Fibroblast of skin of abdomen (primary cell): ENCODE results near the gene NPTX2.

Experiments
- DNase-seq: peaks from one replicate; pipeline ENCODE4 v3.0.0-alpha.2; 2013

NPTX2 gene

DNA sequence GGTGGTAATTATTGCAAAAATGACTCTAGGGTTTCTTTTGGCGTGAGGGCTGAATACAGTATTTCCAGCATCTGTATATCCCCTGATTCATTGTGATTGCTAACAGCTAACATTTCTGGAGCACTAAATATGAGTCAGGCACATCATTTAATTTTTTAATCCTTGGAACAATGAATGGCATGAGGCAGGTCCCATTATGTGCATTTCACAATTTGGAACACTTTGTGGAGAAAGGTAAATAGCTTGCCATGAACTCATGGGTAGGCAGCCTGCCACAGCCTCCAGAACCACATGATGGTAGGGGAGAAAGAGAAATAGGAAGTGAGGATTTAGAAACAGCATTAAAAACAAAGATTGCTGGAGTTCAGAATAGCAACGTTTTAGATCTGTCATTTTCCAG is 1.7 kb downstream of the NPTX2 start:
- DNase-seq, result peak; percentile 6

DNA sequence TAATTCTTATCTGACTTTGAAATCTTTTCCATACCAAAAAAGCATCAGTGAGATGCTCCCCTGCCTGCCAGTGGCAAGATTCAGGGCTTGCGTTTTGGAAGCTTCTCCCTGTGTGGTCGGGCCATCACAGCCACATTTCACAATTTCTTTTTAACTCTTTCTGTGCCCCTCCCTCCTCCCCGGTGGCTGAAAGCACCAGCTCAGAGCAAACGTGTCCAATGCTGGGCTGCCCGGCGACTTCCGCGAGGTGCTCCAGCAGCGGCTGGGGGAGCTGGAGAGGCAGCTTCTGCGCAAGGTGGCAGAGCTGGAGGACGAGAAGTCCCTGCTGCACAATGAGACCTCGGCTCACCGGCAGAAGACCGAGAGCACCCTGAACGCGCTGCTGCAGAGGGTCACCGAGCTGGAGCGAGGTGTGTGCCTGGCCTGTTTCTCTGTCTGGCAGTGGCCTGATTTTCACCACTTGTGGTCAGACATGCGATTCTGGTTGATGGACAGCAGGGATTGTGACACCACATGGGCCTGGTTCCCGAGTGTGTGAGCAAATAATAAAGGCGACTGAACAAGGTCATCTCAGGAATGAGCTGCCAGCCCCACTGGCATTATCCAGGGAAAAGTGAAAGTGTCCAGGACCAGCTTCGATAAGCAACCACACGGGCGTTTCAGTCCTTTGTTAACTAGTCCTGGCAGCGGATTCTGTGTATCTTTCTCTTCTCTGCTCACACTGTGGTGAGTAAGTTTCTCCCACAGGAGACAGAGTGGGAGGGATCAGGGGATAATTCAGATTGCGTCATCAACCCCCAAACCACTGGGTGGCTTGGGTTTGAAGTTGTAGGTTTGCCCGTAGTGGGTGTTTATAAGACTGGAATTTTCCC is 2.6 kb downstream of the NPTX2 start:
- peak; percentile 31 for DNase-seq

DNA sequence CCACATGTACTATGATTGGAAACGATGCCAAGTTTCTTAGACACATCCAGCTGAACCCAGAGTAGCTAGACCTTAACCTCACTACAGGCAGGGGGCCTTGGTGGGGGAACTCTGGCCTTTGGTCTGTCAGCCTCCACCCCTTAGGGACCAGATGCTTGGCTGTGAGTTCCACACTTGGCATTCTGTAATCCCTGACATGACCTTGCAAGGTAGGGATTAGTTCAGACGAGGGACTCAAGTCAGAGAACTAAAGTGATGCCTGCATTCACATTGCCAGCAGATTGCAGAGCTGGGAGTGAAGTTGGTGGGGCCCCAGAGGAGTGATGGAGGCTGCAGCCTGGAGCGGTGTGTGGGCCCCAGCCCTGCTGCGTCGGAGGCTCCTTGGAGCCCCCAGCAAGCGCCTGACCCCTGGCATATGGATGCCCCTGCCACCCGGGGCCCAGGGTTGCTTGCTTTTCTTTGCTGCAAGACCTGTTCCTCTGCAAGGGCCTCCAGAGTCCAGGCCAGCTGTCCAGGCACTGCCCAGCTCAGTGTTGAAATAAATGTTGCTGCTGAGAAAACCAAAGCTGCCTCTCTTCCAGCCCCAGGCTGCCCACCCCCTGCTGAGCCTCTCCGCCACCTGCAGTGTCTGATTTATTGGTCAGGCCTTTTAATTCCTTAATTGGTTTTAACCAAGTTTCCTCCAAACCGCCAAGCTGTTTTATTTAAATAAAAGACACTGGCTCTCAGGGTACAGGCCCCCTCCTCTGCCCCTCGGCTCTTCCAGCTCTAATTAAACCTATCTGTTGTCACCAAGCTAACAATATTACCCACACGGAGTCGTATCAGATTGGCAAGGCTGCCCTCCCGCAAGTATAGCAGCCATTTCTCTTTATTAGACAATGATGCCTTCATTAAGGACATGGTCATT is 4.7 kb downstream of the NPTX2 start:
- DNase-seq, result no peak

DNA sequence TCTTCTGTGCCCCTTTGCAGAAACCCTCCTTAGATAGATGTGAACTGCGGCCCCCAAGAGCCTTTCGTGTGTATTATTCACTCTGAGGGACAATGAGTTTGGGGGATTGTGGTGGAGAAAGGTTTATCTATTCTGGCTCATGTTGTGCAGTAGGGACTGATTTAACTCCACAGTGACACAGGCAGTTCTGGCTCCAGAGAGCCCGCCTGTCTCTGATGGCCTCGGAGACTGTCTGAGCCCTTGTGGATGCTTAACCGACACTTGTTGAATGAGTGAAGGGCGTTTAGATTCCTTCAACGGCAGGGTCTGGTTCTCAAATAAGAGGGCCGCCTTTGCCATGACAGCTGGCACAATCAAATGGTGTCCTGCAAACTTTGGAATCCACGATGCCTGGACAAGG is 5.8 kb downstream of the NPTX2 start:
- no peak for DNase-seq

DNA sequence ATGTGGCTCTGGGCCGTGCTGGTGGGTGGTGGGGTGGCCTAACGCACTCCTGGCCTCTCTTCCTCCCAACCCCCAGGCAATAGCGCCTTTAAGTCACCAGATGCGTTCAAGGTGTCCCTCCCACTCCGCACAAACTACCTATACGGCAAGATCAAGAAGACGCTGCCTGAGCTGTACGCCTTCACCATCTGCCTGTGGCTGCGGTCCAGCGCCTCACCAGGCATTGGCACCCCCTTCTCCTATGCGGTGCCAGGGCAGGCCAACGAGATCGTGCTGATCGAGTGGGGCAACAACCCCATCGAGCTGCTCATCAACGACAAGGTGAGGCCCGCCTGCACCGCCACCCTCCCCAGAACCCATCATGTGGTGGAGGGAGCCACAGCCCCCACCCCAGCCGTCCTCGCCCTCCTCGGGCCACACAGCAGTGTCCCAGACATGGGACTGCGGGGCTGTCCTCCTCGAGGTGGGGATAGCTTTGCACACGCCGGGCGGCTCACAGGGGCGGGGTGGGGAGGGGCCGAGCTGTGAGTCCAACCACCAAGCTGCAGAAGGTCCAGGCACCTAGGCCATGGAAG is 7.8 kb downstream of the NPTX2 start:
- no peak for DNase-seq

DNA sequence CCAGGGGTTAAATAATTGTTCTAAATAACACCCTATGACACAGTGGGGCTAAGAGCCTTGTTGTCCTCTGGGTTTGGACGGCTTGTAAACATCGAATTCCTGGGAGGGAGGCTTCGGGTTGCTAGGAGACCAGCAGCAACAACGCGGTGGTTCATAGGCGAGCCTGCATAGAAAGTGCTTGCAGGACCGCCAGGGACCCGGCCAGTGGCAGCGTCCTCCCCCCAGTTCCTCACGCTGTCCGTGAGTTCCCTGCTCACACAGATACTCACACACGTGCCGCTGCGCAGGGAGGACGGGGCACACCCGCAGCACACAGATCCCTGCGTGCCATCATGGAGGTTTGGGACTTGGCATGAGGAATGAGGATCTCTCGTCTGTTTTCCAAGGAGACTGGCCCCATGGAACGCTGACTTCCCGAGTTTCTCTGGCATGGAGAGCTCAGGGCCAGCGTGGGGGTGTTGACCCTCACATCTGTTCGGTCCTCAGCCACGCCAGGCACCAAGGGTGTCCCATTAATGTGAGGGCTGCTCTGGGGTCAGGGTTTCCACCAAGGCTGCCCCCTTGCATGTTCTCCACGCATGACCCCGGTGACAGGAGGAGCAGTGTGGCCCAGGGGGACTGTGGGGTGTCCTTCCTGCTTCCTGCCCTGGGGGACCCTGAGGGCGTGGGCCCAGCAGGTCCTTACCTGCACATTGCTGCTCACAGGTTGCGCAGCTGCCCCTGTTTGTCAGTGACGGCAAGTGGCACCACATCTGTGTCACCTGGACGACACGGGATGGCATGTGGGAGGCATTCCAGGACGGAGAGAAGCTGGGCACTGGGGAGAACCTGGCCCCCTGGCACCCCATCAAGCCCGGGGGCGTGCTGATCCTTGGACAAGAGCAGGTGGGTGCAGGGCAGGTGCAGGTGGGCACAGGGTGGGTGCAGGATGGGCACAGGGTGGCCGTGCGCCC is 9.7 kb downstream of the NPTX2 start:
- DNase-seq, result no peak

DNA sequence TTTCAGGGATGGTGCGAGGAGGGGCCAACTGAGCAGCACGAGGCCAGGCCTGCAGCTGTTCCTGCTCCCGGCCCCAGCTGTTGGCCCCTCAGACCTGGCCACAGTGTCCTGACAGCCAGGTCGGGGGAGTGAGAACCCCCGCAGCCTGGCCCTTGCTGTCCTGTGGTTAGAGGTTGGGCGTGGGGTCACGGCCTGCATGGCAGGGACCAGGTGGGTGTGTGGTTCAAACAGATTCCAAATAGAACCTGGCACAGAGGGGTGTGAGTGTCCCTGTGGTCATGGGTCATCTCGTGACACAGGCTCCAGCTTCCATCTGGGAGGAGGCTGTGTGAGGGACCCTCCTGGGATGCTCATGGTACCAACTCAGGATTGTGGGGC is 10.3 kb downstream of the NPTX2 start:
- no peak for DNase-seq

DNA sequence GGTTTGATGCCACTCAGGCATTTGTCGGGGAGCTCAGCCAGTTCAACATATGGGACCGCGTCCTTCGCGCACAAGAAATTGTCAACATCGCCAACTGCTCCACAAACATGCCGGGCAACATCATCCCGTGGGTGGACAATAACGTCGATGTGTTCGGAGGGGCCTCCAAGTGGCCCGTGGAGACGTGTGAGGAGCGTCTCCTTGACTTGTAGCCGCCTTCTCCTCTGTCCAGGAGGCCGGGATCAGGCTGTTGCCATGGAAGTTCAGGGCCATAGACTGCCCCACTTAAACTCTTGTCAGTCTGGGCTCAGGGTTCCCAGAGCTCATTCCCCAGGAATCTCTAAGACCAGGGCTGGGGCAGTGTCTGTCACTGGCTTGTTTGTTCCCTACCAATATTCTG is 11.3 kb downstream of the NPTX2 start:
- no peak for DNase-seq

DNA sequence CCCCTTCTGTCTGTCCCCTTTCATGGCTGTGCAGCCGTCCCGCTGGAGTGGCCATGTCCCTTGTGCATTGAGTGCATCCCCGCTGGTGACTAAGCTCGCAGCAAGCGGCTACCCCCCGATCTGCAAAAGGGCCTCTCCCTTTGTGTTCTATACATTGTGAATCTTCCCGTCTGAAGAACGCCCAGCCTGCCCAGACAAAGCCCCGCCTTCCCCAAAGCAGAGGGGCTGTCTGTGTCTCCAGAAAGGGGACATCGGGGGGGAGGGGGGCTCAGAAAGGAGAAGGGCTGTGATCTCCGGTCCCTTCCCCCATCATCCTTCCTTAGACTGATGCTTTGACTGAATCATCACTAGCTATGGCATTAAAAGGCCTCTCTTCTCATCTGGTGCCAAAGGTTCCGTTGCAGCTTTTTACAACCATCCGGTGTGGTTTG is 11.9 kb downstream of the NPTX2 start:
- peak; percentile 30 for DNase-seq

DNA sequence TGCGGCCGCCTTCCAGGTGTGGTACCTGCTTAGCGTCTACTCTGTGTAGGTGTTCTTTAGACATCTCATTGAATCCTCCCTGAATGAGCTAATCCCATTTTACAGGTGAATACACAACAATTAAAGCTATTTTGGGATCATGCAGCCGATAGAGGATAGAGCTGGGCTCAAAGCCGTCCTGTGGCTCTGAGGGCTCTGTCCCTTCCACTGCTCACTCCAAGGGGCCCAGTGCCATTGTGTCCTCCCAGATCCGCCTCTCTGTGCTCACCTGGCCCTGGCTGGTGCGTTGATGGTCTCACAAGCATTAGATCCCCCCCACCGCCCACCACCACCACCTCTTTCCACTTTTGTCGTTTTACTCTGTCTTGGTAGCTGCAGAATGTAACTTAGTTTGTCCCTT is 13.1 kb downstream of the NPTX2 start:
- no peak for DNase-seq

DNA sequence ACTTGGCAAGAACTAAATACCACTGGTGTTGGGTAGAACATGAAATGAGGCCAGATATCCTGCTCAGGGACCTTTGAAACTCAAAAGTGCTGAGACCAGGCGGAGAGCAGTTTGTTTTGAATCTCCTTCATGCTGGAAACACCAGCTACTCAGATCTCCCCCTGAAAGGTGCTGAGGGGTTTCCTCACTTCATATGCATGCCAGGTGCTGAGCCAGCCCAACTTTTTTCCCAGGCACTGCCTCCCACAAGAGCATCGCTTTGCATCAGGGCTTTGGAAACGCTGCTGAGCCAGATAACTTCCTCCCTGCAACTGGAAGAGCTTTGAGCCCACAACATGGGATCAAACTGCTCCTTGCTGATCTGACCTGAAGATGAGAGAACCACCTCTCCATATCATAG is 13.7 kb downstream of the NPTX2 start:
- no peak for DNase-seq

DNA sequence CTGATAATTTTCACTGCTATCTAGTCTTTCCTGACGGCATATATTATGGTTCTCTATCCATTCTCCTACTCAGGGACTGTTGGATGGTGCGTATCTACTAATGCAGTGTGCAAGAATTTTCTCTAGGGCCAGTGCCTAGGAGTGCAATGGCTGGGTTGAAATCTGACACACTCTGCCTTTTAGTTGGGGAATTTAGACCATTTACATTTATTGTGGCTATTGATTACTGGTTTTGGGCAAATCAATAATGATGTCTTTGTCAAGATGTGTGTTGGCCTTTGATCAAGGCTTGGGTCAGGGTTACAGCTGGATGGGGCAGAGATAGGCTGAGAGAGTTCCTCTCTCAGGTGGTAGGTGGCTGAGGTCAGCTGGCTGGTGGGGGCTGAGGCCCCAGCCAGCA is 21.8 kb downstream of the NPTX2 start:
- DNase-seq, result no peak

DNA sequence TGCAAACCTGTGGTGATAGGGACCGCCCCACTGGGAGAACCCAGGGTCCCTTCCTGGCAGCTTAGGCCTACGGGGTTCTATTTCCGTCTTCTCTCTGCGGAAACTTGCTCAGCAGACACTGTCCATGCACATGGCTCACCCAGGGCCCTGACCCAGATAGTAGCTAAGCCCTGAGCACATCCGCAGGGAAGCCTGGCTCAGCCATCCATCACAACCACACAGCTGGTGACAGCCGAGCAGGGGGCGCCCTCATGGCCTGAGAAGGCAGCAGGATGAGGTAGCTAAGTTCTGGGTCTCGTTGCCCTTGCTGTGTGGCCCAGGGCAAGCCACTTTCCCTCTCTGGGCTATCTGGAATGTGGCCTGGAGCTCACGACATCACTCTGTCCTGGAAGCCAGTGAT is 23.3 kb downstream of the NPTX2 start:
- DNase-seq, result no peak

DNA sequence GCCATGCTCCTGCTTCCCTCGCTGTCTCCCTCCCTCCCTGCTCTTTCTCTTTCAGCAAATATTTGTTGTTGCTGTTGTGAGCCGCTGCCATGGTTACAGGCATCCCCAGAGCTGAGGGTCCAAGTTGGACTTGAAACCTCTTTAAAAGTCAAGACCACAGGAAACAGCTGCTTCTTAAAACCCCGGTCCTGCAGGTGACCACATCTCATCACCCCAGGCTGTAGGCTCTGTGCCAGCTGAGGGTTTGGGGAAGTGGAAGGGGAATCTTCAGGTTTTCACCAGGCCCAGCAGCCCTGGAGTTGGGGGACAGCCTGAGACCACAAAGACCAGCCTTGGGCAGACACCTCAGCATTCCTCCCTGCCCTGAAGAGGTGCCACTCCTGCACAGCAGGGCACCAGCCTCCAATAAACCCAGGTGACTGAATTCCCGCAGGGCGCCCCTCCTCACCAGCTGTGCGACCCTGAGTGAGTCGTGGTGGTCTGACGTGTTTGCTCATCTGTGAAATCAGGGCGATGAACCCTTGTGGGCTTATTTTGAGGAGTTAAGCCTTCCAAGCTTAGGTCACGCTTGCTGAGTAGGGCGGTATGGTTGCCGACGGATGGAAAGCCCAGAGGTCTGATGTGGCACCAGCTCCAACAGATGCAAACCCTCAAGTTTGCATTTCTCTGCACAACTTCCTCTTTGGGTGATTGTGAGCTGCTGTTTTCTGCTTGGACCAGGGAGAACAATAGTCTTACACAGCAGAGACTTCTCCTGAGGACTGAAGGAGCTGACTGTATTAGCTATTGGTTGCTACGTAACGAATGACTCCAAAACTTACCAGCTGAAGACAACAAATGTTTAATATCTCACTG is 24.8 kb downstream of the NPTX2 start:
- DNase-seq, result no peak

DNA sequence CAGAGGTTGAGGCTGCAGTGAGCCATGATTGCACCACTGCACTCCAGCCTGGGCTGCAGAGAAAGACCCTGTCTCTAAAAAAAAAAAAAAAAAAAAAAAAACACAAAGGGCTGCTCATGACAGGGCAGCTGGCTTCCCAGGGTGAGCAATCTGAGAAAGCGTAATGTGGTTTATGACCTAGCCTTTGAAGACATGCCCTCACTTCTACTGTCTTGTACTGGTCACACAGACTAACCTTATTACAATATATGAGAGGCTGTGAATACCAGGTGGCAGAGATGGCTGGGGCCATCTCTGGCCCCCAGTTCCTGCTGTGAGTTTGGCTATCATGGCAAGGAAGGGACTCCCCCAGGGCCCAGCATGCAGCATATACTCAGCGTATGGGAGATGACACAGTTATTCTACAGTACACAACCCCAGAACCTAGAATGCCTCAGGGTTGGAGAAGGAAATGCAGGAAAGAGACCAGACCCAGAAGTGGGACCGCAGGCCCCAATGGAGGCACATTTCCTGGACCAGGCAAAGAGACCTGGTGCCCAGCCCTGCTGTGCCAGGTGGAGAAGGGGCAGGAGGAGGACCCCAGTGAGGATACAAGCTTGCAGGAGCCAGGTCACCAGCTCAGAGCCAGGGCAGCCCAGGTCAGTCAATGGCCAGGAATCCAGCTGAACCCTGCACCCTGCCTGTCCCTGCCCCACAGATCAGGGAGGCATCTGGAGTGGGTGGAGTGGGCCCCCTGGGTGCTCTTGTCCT is 26.3 kb downstream of the NPTX2 start:
- DNase-seq, result no peak

DNA sequence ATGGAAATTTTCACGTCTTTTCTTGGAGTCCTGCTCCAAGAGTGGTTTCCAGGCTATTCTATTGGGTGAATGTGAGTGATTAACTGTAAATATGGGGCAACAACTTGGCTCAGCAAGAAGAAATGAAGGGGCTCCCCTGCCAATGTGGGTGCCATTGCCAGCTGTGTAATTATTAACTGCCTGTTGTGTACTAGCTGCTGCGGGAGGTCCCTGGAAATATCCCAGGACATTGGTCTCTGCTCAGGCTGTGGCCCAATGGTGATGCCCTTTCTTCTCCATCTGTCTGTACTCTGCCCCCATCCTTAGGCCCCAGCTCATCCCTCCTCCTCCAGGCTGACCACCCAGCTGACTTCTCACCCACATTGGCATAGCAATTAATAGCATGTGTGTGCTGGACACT is 29.4 kb downstream of the NPTX2 start:
- no peak for DNase-seq

DNA sequence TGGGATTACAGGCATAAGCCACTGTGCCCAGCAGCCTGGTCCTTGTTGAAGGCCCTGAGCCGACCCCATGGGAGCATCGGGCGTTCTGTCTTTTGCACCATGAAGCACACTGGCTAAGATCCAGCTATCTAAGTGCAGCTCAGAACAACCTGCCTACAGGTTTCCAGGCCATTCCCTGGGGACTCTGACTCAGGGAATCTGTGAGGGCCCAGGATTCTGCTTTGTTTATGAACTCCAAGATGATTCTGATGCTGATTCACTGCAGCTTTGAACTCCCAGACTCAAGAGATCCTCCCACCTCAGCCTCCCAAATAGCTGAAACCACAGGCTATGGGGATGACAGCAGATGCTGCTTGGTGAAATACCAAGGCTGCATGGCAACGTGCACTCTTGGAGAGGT is 30.2 kb downstream of the NPTX2 start:
- no peak for DNase-seq

DNA sequence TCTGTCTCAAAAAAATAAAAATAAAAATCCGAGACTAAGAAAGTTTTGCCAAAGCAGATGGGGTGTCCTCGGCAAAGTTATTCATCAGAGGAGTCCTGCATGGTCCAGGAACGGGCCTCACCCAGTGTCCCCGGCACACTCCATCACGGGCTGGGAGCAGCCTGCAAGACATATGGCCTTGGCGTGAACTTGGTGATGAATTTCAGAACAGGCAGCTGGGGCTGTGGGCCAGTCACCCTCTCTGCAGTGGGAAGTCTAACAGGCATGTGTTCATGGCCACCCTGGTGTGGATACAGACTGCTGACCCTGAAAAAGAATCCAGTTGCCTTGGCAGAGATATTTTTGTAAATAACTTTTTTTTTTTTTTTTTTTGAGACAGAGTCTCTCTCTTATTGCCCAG is 34.7 kb downstream of the NPTX2 start:
- no peak for DNase-seq

DNA sequence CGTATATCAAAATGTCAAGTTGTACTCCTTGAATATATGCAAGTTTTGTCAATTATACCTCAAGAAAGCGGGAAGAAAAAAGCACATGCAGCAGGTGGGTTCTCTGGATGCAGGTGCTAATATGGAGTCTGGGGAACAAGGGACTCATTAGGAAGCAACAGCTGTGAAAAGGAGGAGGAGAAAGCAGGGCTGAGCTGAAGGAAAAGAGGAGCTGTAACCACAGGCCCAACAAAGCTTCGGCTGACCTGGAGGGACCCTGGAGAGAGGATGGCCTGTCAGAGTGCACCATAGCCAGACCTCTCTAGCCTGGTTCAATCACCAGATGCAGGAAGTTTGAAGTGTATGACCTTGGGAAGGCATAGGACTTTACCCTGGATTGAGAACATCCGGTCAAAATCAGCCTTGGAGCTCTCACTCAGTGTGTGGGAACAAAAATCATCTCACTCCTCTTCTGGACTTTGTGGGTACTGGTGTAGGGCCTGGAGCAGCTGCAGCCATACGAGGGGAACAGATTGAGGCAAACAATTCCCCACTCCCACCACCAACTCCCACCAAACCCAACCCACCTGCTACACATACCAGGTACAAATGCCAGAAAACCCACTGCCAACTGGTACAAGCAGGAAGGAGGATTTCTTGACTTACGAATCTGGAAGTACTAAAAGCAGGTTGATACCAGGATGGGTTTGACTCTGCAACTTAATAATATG is 36.7 kb downstream of the NPTX2 start:
- DNase-seq, result no peak
